Measurements from ENCODE around the gene GRPEL2.

The GRPEL2 gene

GRCh38 chr5:149319174-149319573, 26.1 kb upstream of the GRPEL2 start:
- no peak for DNase-seq (ENCODE audit: low read depth in 2 of 2)

- no peak for DNase-seq (ENCODE audit: low read depth in 2 of 2)
Measured at GRCh38 chr5:149320791-149321330, 24.4 kb upstream of the GRPEL2 start.

GRCh38 chr5:149322518-149322917, 22.8 kb upstream of the GRPEL2 start:
- no peak for DNase-seq (ENCODE audit: low read depth in 2 of 2)

- no peak for DNase-seq (ENCODE audit: low read depth in 2 of 2)
Measured at GRCh38 chr5:149323210-149323609, 22.1 kb upstream of the GRPEL2 start.

GRCh38 chr5:149323621-149324205, 21.6 kb upstream of the GRPEL2 start:
- DNase-seq (ENCODE audit: low read depth in 2 of 2), result no peak

- no peak for DNase-seq (ENCODE audit: low read depth in 2 of 2)
Measured at GRCh38 chr5:149324641-149325040, 20.7 kb upstream of the GRPEL2 start.

GRCh38 chr5:149325166-149325735, 20.0 kb upstream of the GRPEL2 start:
- no peak for DNase-seq (ENCODE audit: low read depth in 2 of 2)

GRCh38 chr5:149325894-149326293, 19.4 kb upstream of the GRPEL2 start:
- no peak for DNase-seq (ENCODE audit: low read depth in 2 of 2)

- DNase-seq (ENCODE audit: low read depth in 2 of 2), result no peak
Measured at GRCh38 chr5:149326611-149327010, 18.7 kb upstream of the GRPEL2 start.

GRCh38 chr5:149328177-149328576, 17.1 kb upstream of the GRPEL2 start:
- DNase-seq (ENCODE audit: low read depth in 2 of 2), result no peak

- DNase-seq (ENCODE audit: low read depth in 2 of 2), result no peak
Measured at GRCh38 chr5:149333711-149334443, 11.4 kb upstream of the GRPEL2 start.

- DNase-seq (ENCODE audit: low read depth in 2 of 2), result no peak
Measured at GRCh38 chr5:149337736-149338135, 7.6 kb upstream of the GRPEL2 start.

- DNase-seq (ENCODE audit: low read depth in 2 of 2), result no peak
Measured at GRCh38 chr5:149338364-149338763, 6.9 kb upstream of the GRPEL2 start.

GRCh38 chr5:149340920-149341319, 4.4 kb upstream of the GRPEL2 start:
- DNase-seq (ENCODE audit: low read depth in 2 of 2), result no peak

GRCh38 chr5:149341876-149342275, 3.4 kb upstream of the GRPEL2 start:
- DNase-seq (ENCODE audit: low read depth in 2 of 2), result no peak

GRCh38 chr5:149344151-149344550, 1.1 kb upstream of the GRPEL2 start:
- no peak for DNase-seq (ENCODE audit: low read depth in 2 of 2)

- DNase-seq (ENCODE audit: low read depth in 2 of 2), result no peak
Measured at GRCh38 chr5:149345892-149346222, 558 bp downstream of the GRPEL2 start.

GRCh38 chr5:149348518-149348917, 3.2 kb downstream of the GRPEL2 start:
- DNase-seq (ENCODE audit: low read depth in 2 of 2), result no peak

GRCh38 chr5:149349382-149349781, 4.1 kb downstream of the GRPEL2 start:
- no peak for DNase-seq (ENCODE audit: low read depth in 2 of 2)

GRCh38 chr5:149352169-149352568, 6.9 kb downstream of the GRPEL2 start:
- DNase-seq (ENCODE audit: low read depth in 2 of 2), result no peak

- no peak for DNase-seq (ENCODE audit: low read depth in 2 of 2)
Measured at GRCh38 chr5:149353911-149354310, 8.6 kb downstream of the GRPEL2 start.

GRCh38 chr5:149355688-149356087, 10.4 kb downstream of the GRPEL2 start:
- no peak for DNase-seq (ENCODE audit: low read depth in 2 of 2)

- DNase-seq (ENCODE audit: low read depth in 2 of 2), result no peak
Measured at GRCh38 chr5:149356391-149356790, 11.1 kb downstream of the GRPEL2 start.

Measured in activated CD4-positive, alpha-beta T cell treated with anti-CD3 and anti-CD28 coated beads for 24 hours (primary cell).